HG02943 (cell line): ENCODE data around the gene GALNT15.

Experiments used
- ATAC-seq: cut with Tn5 transposase; IDR thresholded peaks from one replicate; pipeline ENCODE4 v1.9.1; 2021; ENCODE audit warnings: mild to moderate bottlenecking, low read depth, moderate library complexity; ENCODE audit not compliant: unreplicated experiment

GALNT15 gene

DNA sequence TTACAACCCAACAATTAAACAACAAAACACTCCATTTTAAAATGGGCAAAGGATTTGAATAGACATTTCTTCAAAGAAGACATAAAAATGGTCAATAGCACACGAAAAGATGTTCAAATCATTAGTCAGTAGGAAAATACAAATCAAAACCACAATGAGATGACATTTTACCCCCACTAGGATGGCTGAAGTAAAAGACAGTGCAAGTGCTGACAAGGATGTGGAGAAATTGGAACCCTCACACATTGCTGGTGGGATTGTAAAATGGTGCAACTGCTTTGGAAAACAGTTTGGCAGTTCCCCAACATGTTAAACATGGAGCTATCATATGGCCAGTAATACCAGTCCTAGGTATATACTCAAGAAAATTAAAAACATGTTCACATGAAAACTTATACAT is 11.6 kb downstream of the GALNT15 start:
- ATAC-seq = no peak

DNA sequence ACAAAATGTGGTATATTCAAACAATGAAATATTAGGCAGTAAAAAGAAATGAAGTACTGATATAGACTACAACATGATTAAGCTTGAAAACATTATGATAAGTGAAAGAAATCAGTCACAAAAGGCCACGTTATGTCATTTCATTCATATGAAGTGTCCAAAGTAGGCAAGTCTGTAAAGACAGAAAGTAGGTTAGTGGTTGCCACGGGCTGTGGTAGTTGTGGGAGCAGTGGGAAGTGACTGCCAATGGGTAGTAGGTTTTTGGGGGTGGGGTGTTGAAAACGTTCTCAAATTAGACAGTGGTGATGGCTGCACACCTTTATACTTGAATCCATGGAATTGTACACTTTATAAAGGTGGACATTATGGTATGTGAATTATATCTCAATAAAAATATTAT is 12.1 kb downstream of the GALNT15 start:
- no peak for ATAC-seq

DNA sequence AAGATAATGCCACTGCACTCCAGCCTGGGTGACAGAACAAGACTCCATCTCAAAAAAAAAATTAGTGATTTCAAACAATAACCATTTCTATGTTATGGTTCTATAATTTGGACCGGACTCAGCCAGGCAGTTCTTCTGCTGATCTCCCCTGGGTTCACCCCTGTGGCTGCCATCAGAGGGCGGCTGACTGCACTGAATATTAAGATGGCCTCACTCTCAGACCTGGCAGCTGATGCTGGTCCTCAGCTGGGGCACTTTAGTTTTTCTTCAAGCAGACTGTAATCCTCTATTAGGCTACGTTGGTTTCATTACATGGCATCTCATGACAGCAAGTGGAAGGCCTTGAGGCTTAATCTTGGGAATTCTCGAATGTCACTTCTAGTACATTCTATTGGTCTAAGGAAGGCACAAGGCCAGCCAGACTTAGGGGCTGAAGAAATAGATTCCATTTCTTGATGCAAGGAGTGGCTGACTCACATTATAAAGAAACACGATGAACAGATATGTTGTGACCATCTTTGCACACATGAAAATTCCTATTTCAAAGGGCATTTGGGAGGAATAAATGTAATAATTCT is 12.8 kb downstream of the GALNT15 start:
- no peak for ATAC-seq

DNA sequence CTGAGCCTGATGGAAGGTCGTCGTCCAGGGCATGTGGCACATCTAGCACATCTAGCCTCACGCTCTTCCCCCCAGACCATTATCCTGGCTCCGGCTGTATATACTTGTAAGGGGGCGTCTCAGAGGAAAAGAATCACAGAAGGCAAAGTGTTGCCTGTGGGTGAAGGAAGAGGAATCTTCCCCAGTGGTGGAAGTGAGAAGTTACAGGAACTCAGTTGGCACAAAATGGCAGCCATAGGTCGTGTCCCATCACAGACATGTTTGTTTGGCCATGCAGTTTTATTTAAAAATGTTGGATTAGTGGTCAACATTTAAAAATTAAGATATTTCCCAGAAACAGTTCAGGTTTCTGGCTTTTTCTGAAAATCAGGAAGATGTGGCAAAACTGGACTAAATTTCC is 13.6 kb downstream of the GALNT15 start:
- ATAC-seq = no peak

GRCh38 chr3:16189201-16189600 is 14.7 kb downstream of the GALNT15 start:
- no peak for ATAC-seq

DNA sequence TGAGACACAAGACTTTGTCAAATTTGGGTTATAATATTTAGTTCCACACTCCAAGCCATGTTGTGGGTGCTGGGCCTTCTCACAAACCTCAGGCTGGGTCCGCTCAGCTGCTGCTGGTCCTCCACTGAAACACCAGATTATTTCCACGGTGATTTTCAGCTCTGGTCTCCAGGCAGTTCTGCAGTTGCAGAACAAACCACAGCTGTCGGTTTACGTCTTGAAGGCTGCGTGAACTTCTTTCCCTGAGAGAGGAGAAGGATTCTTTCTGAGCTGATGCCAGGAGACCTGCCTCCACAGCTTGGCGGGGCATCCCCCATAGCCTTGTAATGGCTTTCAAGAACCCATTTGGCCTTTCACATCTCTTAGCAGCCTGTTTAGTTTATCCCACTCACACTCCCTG is 16.2 kb downstream of the GALNT15 start:
- ATAC-seq = no peak

GRCh38 chr3:16191591-16191990 is 17.1 kb downstream of the GALNT15 start:
- no peak for ATAC-seq

DNA sequence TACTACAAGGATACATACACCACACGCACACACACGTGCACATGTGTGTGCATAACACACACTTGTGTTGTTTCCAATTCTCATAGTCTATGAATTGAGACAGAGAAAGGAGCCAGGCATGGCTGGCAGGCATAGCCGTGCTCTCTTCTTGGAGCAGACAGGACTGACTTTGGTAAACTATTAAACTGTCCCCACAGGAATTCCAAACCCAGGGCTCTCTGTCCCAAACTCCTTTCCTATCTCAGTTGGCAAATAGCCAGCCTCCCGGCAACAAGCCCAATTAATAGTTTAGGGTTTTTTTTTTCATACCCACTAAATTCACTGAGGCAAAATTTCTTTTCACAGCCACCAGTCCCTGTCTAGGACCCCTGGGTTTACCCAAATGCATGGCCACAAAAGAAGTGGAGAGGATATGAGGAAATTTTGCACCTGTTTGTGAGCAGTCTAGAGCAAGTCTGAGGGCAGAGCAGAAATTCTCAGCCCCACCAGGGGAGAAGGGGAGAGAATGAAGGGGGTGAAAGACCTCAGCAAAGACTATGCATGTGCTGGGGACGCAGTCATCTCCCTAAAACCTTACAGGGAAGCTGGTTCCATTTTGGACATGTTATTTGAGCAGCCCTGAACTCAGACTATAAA is 17.8 kb downstream of the GALNT15 start:
- ATAC-seq = no peak

DNA sequence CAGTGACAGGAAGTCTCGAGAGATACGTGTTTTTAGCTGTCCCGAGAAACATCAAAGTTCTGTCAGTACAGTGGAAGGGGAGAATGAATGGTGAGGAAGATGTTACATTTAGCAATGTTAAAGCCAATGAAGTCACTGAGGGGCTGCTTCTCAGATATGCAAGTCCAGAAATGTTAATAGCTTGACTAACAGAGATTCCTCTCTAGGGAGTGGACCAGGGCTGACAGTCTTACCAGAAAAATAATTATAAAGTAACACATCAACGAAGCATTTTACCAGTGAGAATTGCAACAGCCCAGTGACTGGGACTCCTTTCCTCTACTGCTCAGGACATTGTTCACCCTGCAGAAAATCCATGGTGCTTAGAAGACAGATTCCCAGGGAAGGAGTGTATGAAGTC is 23.9 kb downstream of the GALNT15 start:
- ATAC-seq = no peak

DNA sequence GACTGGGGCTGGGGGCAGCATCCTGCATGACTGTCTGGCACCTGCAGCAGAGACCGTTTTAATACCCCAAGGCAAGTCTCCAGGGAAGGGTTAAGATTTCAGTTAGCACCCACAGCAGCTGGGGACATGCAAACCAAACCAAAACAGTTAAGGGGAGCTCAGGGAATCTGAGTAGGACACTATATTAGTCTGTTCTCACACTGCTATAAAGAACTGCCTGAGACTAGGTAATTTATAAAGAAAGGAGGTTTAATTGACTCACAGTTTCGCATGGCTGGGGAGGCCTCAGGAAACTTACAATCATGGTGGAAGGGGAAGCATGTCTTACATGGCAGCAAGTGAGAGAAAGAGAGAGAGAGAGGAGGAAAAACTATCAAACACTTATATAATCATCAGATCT is 25.3 kb downstream of the GALNT15 start:
- ATAC-seq = no peak

- ATAC-seq = no peak
Observed at GRCh38 chr3:16200411-16200810, 25.9 kb downstream of the GALNT15 start.

DNA sequence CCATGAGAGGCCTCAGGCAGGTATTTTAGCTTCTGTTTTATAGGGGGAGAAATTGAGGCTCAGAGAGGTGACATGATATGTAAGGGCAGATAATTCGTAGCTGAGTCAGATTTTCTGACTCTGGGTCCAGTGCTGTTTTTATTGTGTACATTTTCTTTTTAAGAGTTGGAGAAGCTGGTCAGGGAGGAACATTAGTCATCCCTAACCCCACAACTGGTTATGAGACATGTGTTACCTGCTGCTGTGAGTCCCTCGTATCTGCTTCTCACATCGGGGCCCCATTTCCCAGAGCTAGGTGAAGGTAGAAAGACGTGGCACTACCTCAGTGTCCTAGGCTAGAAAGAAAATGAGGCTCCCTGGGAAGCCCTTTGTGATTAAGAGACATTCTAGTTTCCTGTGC is 28.6 kb downstream of the GALNT15 start:
- no peak for ATAC-seq

DNA sequence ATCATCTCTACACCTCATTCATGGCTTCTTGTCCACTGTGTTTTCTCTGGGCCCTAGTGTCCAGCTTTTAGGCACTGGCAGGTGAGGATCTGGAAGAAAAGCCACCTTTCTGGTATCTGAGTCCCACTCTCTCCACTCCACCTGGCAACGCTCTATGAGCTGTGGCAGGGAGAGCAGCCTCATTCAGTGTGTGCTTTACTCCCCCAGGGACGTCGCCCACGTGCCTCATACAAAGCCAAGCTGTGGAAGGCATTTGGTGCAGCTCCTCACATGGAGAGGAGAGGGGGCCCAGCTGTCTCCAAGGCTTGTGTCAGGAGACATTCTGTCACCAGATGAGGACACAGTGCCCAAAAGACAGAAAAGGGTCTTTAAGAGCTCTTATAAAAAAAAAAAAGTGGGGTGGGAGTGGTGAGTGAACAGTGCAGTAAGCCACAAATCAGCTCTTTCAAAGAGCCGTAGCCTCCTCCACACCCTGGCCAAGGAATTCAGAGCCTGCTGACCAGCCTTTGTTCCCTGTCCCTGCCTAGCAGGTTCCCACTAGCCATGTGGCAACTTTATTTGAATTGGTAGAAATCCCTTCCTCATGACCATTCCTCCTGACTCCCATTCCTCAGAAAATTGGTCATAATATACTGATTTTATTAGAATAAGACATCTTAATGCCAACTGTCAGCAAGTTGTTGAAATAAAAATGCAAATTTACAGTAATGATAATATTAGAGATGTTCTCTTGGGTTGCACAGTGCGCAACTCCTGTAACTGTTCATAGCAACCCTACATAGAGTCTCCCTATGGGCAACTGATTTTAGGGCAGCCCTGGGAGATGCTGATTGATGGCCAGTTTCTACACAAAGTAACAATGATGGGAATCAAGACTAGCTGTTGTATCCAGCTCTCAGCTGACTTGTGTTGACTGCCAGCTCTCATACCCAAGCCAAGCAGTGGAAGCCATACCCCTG is 29.5 kb downstream of the GALNT15 start:
- ATAC-seq = no peak

DNA sequence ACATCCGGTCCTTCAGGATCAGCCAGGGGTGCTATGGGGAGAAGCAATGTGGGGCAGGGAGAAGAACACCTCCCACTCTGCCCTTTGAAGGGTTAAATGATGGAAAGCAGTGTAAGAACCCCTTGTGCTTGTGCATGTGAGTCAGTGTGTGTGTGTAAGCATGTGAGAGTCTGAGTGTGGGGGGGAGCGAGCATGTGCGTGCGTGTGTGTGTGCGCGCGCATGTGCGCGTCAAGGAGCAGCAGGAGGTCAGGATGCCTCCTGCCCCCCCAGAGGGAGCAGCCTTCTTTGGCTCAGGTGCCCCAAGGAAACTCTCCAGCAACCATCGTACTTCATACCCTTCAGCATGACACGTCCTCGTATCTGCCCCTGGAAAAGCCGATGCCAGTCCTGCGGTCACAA is 30.3 kb downstream of the GALNT15 start:
- ATAC-seq = no peak

GRCh38 chr3:16205156-16205870 is 30.8 kb downstream of the GALNT15 start:
- ATAC-seq = no peak

GRCh38 chr3:16207031-16207430 is 32.6 kb downstream of the GALNT15 start:
- no peak for ATAC-seq

GRCh38 chr3:16211176-16211904 is 36.9 kb downstream of the GALNT15 start:
- no peak for ATAC-seq

- no peak for ATAC-seq
Observed at GRCh38 chr3:16214366-16214765, 39.9 kb downstream of the GALNT15 start.

DNA sequence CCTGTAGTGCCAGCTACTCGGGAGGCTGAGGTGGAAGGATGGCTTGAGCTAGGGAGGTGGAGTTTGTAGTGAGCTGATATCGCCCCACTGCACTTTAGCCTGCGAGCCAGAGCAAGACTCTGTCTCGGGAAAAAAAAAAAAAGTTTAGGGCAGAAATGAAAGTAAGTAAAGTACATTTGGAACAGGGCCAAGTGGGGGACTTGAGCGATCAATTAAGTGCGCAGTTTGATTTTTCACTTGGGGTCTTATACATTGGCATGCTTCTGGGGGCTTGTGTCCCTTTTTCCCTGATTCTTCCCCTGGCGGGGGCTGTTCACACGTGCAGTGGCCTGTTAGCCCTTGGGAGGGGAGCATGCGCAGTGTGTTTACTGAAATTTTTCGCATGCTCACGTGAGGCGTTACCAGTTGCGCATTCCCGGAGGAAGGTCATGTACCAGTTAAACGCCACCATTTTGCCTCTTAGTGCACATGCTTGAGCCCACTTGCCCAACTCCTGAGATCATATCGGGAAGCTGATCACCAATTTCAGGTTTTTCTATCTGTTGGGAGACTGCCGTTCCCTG is 42.0 kb downstream of the GALNT15 start:
- ATAC-seq = no peak

- no peak for ATAC-seq
Observed at GRCh38 chr3:16219777-16220176, 45.3 kb downstream of the GALNT15 start.
